ENCODE data around the gene NCKAP5. TPM values are rescaled to one million over a fixed set of nuclear protein-coding genes. Genes with fewer than 3 reads are reported as not detected.

The NCKAP5 gene
- total RNA-seq, 1 donor from 2014 or later: 27.9 TPM

GRCh38 chr2:132897111-132897510 is 671.2 kb downstream of the NCKAP5 start:
- TF ChIP-seq, protein P1, sequence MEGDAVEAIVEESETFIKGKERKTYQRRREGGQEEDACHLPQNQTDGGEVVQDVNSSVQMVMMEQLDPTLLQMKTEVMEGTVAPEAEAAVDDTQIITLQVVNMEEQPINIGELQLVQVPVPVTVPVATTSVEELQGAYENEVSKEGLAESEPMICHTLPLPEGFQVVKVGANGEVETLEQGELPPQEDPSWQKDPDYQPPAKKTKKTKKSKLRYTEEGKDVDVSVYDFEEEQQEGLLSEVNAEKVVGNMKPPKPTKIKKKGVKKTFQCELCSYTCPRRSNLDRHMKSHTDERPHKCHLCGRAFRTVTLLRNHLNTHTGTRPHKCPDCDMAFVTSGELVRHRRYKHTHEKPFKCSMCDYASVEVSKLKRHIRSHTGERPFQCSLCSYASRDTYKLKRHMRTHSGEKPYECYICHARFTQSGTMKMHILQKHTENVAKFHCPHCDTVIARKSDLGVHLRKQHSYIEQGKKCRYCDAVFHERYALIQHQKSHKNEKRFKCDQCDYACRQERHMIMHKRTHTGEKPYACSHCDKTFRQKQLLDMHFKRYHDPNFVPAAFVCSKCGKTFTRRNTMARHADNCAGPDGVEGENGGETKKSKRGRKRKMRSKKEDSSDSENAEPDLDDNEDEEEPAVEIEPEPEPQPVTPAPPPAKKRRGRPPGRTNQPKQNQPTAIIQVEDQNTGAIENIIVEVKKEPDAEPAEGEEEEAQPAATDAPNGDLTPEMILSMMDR (conservative IDR thresholded peaks at IDR 0.05): no peak
- Mint-ChIP-seq H3K9me3 (peaks cover 4% of the 10 kb centered on the region), H3K27ac (ENCODE audit: unreplicated experiment) (no peak overlapping the region), H3K27me3 (ENCODE audit: low read depth) (no peaks in the 10 kb centered on the region), H3K4me3 (no peak overlapping the region), H3K4me1 (peaks cover 7% of the 10 kb centered on the region), H3K36me3 (ENCODE audit: low read depth) (peaks cover 9% of the 10 kb centered on the region)
- DNase-seq (ENCODE audit: low read depth, low spot score): no peak

- Mint-ChIP-seq H3K4me3 (no peak overlapping the region), H3K27ac (ENCODE audit: unreplicated experiment) (no peak overlapping the region), H3K36me3 (ENCODE audit: low read depth) (peaks cover 9% of the 10 kb centered on the region), H3K9me3 (peaks cover 4% of the 10 kb centered on the region), H3K27me3 (ENCODE audit: low read depth) (no peaks in the 10 kb centered on the region), H3K4me1 (peaks cover 17% of the 10 kb centered on the region)
- TF ChIP-seq, protein P1 (conservative IDR thresholded peaks at IDR 0.05): no peak
- no peak for DNase-seq (ENCODE audit: low read depth, low spot score)
These were observed 672.2 kb downstream of the NCKAP5 start for GRCh38 chr2:132896073-132896472.

GRCh38 chr2:132891498-132891897 is 676.8 kb downstream of the NCKAP5 start:
- no peaks in the 10 kb centered on the region for H3K27me3 Mint-ChIP-seq (ENCODE audit: low read depth)
- no peak overlapping the region for H3K27ac Mint-ChIP-seq (ENCODE audit: unreplicated experiment)
- TF ChIP-seq, protein P1 (conservative IDR thresholded peaks at IDR 0.05): no peak
- H3K4me3 Mint-ChIP-seq: no peak overlapping the region
- H3K4me1 Mint-ChIP-seq: peaks cover 11% of the 10 kb centered on the region
- peaks cover 4% of the 10 kb centered on the region for H3K36me3 Mint-ChIP-seq (ENCODE audit: low read depth)
- peaks cover 4% of the 10 kb centered on the region for H3K9me3 Mint-ChIP-seq
- no peak for DNase-seq (ENCODE audit: low read depth, low spot score)

- DNase-seq (ENCODE audit: low read depth, low spot score): no peak
- Mint-ChIP-seq H3K27me3 (ENCODE audit: low read depth) (no peaks in the 10 kb centered on the region), H3K4me3 (no peak overlapping the region), H3K9me3 (peaks cover 4% of the 10 kb centered on the region), H3K27ac (ENCODE audit: unreplicated experiment) (no peak overlapping the region), H3K4me1 (peaks cover 4% of the 10 kb centered on the region), H3K36me3 (ENCODE audit: low read depth) (peaks cover 5% of the 10 kb centered on the region)
- TF ChIP-seq, protein P1 (conservative IDR thresholded peaks at IDR 0.05): no peak
These were observed 681.7 kb downstream of the NCKAP5 start for GRCh38 chr2:132886574-132886973.

DNA sequence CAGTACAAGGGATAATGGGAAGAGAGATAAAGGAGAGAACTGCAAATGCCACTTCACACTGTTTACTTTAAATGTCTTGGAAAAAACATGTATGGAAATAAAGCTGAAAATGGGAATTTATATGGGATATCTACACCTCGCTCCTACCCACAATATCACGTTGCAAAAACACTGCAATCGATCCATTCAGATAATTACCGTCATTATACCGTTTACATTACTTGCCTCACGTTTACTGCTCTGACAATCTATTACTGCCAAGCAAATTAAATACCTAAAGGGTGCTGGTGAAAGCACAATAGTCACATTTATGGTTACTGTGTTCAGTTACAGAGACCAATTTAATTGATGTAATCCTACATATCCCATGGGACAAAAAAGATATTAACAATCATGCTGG is 683.6 kb downstream of the NCKAP5 start:
- no peak for DNase-seq (ENCODE audit: low read depth, low spot score)
- no peaks in the 10 kb centered on the region for H3K27me3 Mint-ChIP-seq (ENCODE audit: low read depth)
- no peak overlapping the region for H3K4me3 Mint-ChIP-seq
- H3K36me3 Mint-ChIP-seq (ENCODE audit: low read depth): peaks cover 10% of the 10 kb centered on the region
- peaks cover 4% of the 10 kb centered on the region for H3K9me3 Mint-ChIP-seq
- H3K27ac Mint-ChIP-seq (ENCODE audit: unreplicated experiment): no peak overlapping the region
- TF ChIP-seq, protein P1 (conservative IDR thresholded peaks at IDR 0.05): no peak
- H3K4me1 Mint-ChIP-seq: no peaks in the 10 kb centered on the region

DNA sequence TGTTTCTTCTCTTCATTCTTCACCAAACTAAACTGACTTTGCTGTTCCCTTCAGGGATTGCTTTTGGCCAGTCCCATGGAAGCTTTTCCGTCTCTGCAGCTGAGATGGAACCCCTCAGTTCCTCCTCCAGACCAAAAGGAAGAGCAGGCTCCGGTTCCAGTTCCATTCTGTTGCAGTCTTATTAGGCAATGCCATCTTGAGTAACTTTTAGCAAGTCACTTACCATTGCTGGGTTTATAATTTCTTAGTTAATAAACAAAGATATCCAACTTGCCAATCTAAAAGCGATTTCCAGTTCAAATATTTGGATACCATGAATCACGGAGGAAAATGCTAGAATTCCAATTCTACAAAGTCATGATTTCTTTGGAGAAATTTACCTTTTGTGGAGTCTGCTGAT is 684.0 kb downstream of the NCKAP5 start:
- DNase-seq (ENCODE audit: low read depth, low spot score): no peak
- Mint-ChIP-seq H3K4me3 (no peak overlapping the region), H3K4me1 (no peaks in the 10 kb centered on the region), H3K27me3 (ENCODE audit: low read depth) (no peaks in the 10 kb centered on the region), H3K9me3 (peaks cover 4% of the 10 kb centered on the region), H3K27ac (ENCODE audit: unreplicated experiment) (no peak overlapping the region), H3K36me3 (ENCODE audit: low read depth) (peaks cover 10% of the 10 kb centered on the region)
- TF ChIP-seq, protein P1 (conservative IDR thresholded peaks at IDR 0.05): no peak

Measured in neural crest cell (in vitro differentiated cells).